ENCODE measurements around the gene ZNF292.
"Not testable (repeated sequence)": the region's sequence is repeated elsewhere in the genome, so short reads cannot be mapped to it uniquely, and the experiment has no call there.

Gene ZNF292

GRCh38 chr6:87282743-87283142, 127.4 kb downstream of the ZNF292 start:
- no peak for FAIRE-seq

GRCh38 chr6:87283461-87283860, 128.1 kb downstream of the ZNF292 start:
- FAIRE-seq, result no peak

- no peak for FAIRE-seq
These were observed 131.9 kb downstream of the ZNF292 start for GRCh38 chr6:87287251-87287650.

GRCh38 chr6:87289571-87289970, 134.2 kb downstream of the ZNF292 start:
- no peak for FAIRE-seq

- FAIRE-seq, result no peak
These were observed 136.5 kb downstream of the ZNF292 start for GRCh38 chr6:87291883-87292282.

GRCh38 chr6:87293526-87293925, 138.2 kb downstream of the ZNF292 start:
- FAIRE-seq, result no peak

GRCh38 chr6:87297119-87297518, 141.8 kb downstream of the ZNF292 start:
- no peak for FAIRE-seq

- not testable (repeated sequence) for FAIRE-seq
These were observed 145.9 kb downstream of the ZNF292 start for GRCh38 chr6:87301277-87301676.

GRCh38 chr6:87308970-87309369, 153.6 kb downstream of the ZNF292 start:
- FAIRE-seq, result no peak

GRCh38 chr6:87312860-87313259, 157.5 kb downstream of the ZNF292 start:
- no peak for FAIRE-seq

All from endometrium (tissue), 2 donors.